ENCODE results near the gene EPAS1. TPM values are rescaled to one million over a fixed set of nuclear protein-coding genes. Genes with fewer than 3 reads are reported as not detected.

Gene EPAS1
- total and polyA plus RNA-seq, 2 of the 8 experiments (the other 6 are each of a cell fraction or from before 2014, with no cell fraction given): 2.0 to 4.9 TPM

DNA sequence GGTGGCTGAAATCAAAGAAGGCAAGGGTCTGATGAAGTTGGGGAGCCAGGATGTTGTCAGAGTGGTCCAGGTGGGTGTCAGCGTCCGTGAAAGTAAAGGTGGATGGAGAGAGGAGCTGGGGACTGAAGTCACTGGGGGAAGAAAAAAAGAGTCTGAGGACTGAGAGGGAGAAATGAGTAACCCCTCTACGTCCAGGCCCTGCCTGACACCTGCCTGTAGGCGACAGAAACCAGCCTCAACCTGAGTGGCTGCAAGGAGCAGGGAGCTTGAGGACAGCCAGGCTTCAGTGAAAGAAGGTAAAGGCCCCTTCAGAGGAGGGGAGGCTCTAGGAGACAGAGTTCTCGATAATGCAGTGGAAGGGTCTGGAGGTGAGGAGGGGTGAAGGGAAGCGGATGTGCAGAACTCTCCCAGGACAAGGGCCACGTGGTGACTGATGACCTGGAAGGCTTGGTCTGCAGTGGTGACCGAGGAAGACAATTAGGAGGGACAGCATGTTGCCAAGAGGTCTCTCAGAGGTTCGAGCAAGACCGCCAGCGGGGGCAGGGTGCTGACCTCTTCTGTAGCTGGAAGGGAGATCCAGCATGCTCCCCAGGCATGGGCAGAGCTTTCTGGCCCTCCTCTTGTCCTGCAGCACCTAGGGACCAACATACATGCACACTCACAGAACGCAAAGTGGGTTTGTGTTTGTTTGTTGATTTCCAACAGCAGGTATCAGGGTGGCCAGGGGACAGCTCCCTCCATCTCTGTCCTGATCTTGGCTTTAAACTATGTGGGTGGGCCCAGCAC, 95.5 kb downstream of the EPAS1 start:
- no peak overlapping the region for H3K4me2 ChIP-seq (ENCODE audit: insufficient read depth in 1 of 2, low read depth in 2 of 2, low read length in 2 of 2)
- no peak overlapping the region for H3K9ac ChIP-seq (replicated peaks in 1 of 4; ENCODE audit: extremely low read depth in 1 of 4, low read depth in 3 of 4, low read length in 3 of 4)
- H4K91ac ChIP-seq (replicated peaks; ENCODE audit: insufficient read length, low read length): no peak overlapping the region
- no peak overlapping the region for H3K4ac ChIP-seq (replicated peaks; ENCODE audit: insufficient read length, low read depth, low read length)
- no peak overlapping the region for H3K4me3 ChIP-seq (ENCODE audit: extremely low read depth in 1 of 4, insufficient read depth in 2 of 4, low read depth in 3 of 4, low read length in 4 of 4)
- H2AFZ ChIP-seq (ENCODE audit: low read length): no peak overlapping the region
- H3K36me3 ChIP-seq (ENCODE audit: control insufficient read depth in 2 of 4, insufficient read depth in 4 of 4, low read length in 3 of 4): no peaks in the 10 kb centered on the region
- H3K79me2 ChIP-seq (ENCODE audit: control insufficient read depth in 1 of 2, insufficient read depth in 2 of 2, low read length in 2 of 2): no peaks in the 10 kb centered on the region
- DNase-seq (ENCODE audit: low read depth in 1 of 2, low spot score in 2 of 2) (no peak), FAIRE-seq (no peak)
- CTCF ChIA-PET (ENCODE audit: partially characterized antibody): interaction anchor here (1.1 to 1.8 kb wide), 3 partner anchors 8 to 66 kb away, joined by 3 to 4 read pairs (median 4); no protein-coding TSS in a partner anchor
- no peak overlapping the region for H2BK120ac ChIP-seq (replicated peaks; ENCODE audit: low read depth, low read length)
- H3K23me2 ChIP-seq (ENCODE audit: low read depth, low read length): no peaks in the 10 kb centered on the region; the same call in 1 of the 2 replicates
- no peak overlapping the region for H2BK15ac ChIP-seq (ENCODE audit: low read length)
- no peak overlapping the region for H3K56ac ChIP-seq (replicated peaks; ENCODE audit: insufficient read length, low read depth, low read length)
- no peak overlapping the region for H2BK5ac ChIP-seq (ENCODE audit: low read depth, low read length)
- H4K8ac ChIP-seq (ENCODE audit: extremely low read depth, insufficient read depth, low read length): no peak overlapping the region
- POLR2A ChIA-PET (ENCODE audit: partially characterized antibody): no interaction called here
- no peak overlapping the region for H3K23ac ChIP-seq (ENCODE audit: insufficient read length)
- no peaks in the 10 kb centered on the region for H3K27me3 ChIP-seq (replicated peaks in 1 of 4; ENCODE audit: control insufficient read depth in 3 of 4, extremely low read depth in 1 of 4, insufficient read depth in 3 of 4, low read length in 3 of 4)
- no peak overlapping the region for H3K18ac ChIP-seq (ENCODE audit: extremely low read depth, low read length)
- H3K4me1 ChIP-seq (replicated peaks in 1 of 4; ENCODE audit: control insufficient read depth in 3 of 4, insufficient read depth in 4 of 4, low read length in 3 of 4): no peaks in the 10 kb centered on the region
- H4K5ac ChIP-seq (ENCODE audit: insufficient read length, low read depth, low read length): no peak overlapping the region
- no peak overlapping the region for H2AK5ac ChIP-seq (ENCODE audit: low read depth, low read length)
- no peaks in the 10 kb centered on the region for H3K79me1 ChIP-seq (ENCODE audit: low read depth, low read length)
- no peak overlapping the region for H2BK20ac ChIP-seq (ENCODE audit: low read length)
- H4K20me1 ChIP-seq (replicated peaks in 1 of 2; ENCODE audit: control insufficient read depth in 1 of 2, insufficient read depth in 2 of 2, low read length in 2 of 2): no peaks in the 10 kb centered on the region
- no peak overlapping the region for H3K27ac ChIP-seq (ENCODE audit: low read depth, low read length)
- WGBS, 2 experiments (ENCODE audit: extremely low coverage in 1 of 2, insufficient coverage in 1 of 2, insufficient read length in 1 of 2, insufficient replicate concordance in 2 of 2, low coverage in 1 of 2, low lambda C conversion rate in 2 of 2, missing lambda C conversion rate in 1 of 2): 87% methylated on average over 12 of the region's 12 CpGs; no CpG with 5 or more reads in 1 of the 2 experiments
- H3K14ac ChIP-seq (ENCODE audit: insufficient read length): no peak overlapping the region
- H2BK12ac ChIP-seq (ENCODE audit: low read depth, low read length): no peak overlapping the region
- H3K9me3 ChIP-seq (ENCODE audit: insufficient read depth in 2 of 2, low read depth in 1 of 2, low read length in 1 of 2): no peaks in the 10 kb centered on the region
- TF ChIP-seq CBX8 (IDR thresholded peaks at IDR 0.05; ENCODE audit: borderline replicate concordance, low read depth, low read length): no peak
- no peak for TF ChIP-seq SP4 (IDR thresholded peaks at IDR 0.05; ENCODE audit: low read length)
- no peak for TF ChIP-seq BACH1 (IDR thresholded peaks at IDR 0.05; ENCODE audit: low read length)
